GM23248 (cell line): ENCODE results near the gene CENPC.
"Not testable (repeated sequence)": the region's sequence is repeated elsewhere in the genome, so short reads cannot be mapped to it uniquely, and the experiment has no call there.

Experiments
- EZH2 ChIP-seq: fragments of 200-600 bp; sonication (generic); IDR thresholded peaks from 2 replicates; pipeline ENCODE4 v1.6.1; 2018; ENCODE audit warnings: antibody characterized with exemption, mild to moderate bottlenecking; ENCODE audit not compliant: insufficient read depth, poor library complexity, severe bottlenecking
- EZH2phosphoT487 ChIP-seq: fragments of 200-600 bp; sonication (generic); IDR thresholded peaks from 2 replicates; pipeline ENCODE4 v1.6.1; 2018; ENCODE audit warnings: antibody characterized with exemption, moderate library complexity, mild to moderate bottlenecking, low read depth; ENCODE audit not compliant: insufficient read depth

GRCh38 chr4:67452846-67453205, 92.5 kb downstream of the CENPC start:
- TF ChIP-seq EZH2, EZH2phosphoT487: not testable (repeated sequence)
